WERI-Rb-1 (cell line): ENCODE results near the gene SSNA1.

Experiments
- DNase-seq: peaks from one replicate; pipeline ENCODE4 v3.0.0-alpha.2; 2020
- H3K27ac ChIP-seq: fragments of 250-450 bp; sonication (Bioruptor Pico); 2 replicates; pipeline ENCODE4 v1.5.1; 2020; ENCODE audit warnings: mild to moderate bottlenecking, moderate library complexity
- H3K27me3 ChIP-seq: fragments of 250-450 bp; sonication (Bioruptor Pico); 2 replicates; pipeline ENCODE4 v1.5.1; 2021; ENCODE audit warnings: mild to moderate bottlenecking, low read depth, moderate library complexity; ENCODE audit not compliant: insufficient read depth, severe bottlenecking
- H3K36me3 ChIP-seq: fragments of 250-450 bp; sonication (Bioruptor Pico); 2 replicates; pipeline ENCODE4 v1.5.1; 2020; ENCODE audit warnings: mild to moderate bottlenecking, moderate library complexity
- H3K4me3 ChIP-seq: 2 replicates; pipeline ENCODE4 v1.5.1; 2011; ENCODE audit warnings: low read depth, mild to moderate bottlenecking, control low read depth, low read length
- H3K9me3 ChIP-seq: fragments of 250-450 bp; sonication (Bioruptor Pico); 2 replicates; pipeline ENCODE4 v1.5.1; 2021; ENCODE audit warnings: mild to moderate bottlenecking, moderate library complexity; ENCODE audit not compliant: severe bottlenecking
- CTCF ChIP-seq: IDR thresholded peaks from 2 replicates; pipeline ENCODE4 v1.5.1; 2011; ENCODE audit warnings: low read depth, mild to moderate bottlenecking, control low read depth, inconsistent platforms, low read length

Gene SSNA1

DNA sequence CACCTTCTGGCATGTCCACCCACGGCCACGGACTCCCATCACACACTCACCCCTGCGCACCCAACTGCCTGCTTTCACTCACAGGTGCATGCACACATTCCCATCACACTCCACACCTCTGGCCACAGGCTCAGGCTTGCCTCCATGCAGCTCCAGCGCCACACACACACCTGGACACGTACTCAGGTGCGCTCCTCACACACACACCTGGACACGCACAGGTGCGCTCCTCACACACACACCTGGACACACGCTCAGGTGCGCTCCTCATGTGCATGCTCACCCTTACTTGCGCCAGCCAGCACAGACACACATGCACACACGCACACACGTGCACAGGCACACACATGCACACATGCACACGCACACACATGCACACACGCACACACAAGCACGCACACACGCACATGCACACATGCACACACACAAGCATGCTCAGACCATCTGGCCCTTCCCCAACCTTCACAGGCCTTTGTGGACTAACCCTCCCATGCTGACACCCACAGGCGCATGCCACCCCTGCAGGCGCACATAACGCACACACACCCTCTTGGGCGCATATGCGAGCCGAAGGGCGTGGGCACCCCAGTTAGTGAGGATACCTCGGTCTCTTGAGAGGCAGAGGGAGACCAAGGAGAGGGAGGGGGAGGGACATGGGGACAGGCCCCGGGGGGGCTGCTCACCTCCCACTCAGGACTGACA lies 41.2 kb upstream of the SSNA1 start:
- Histone ChIP-seq H3K4me3 (no peak overlapping the region), H3K36me3 (no peaks in the 10 kb centered on the region), H3K9me3 (no peaks in the 10 kb centered on the region), H3K27ac (no peak overlapping the region), H3K27me3 (no peaks in the 10 kb centered on the region)
- no peak for DNase-seq
- no peak for TF ChIP-seq CTCF

DNA sequence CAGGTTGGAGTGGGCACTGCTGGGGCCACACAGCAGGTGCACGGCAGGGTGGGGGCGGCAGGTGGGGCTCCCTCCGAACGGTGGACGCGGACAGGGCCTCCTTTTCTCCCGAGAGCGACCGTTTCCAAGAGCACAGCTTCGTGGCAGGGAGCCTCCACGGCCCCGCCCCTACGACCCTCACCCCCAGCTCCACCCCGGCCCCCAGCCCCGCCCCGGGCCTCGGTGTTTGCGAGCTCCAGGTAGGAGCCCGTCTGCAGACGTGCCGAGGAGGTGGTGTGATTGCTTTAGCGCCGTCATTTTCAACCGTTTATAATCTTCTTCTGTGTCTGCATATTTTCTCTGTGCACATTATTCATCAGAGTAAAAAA lies 40.7 kb upstream of the SSNA1 start:
- Histone ChIP-seq H3K36me3 (no peaks in the 10 kb centered on the region), H3K4me3 (no peak overlapping the region), H3K27ac (no peak overlapping the region), H3K9me3 (no peaks in the 10 kb centered on the region), H3K27me3 (no peaks in the 10 kb centered on the region)
- DNase-seq, result no peak
- no peak for TF ChIP-seq CTCF

DNA sequence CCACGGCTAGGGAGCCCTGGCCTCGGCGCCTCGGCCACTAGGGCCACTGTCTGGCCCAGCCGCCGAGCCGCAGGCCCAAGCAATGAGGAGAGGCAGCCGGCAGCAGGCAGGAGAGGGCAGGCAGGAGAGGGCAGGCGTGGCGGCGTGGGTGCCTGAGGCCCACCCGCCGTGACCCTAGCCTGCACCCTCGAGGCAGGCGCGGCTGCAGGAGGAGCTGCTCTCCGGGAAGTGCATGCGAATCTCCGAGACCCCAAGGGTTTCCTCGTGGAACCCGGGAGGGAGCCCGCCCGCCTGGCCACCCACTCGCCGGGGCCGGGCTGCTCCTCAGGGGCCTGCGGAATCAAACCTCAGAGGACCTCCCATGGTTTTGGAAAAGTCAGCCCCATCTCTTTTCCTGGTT lies 40.2 kb upstream of the SSNA1 start:
- TF ChIP-seq CTCF, result no peak
- Histone ChIP-seq H3K27ac (no peak overlapping the region), H3K9me3 (no peaks in the 10 kb centered on the region), H3K36me3 (no peaks in the 10 kb centered on the region), H3K4me3 (no peak overlapping the region), H3K27me3 (no peaks in the 10 kb centered on the region)
- no peak for DNase-seq

- DNase-seq, result no peak
- H3K27me3 ChIP-seq, result no peaks in the 10 kb centered on the region
- no peak overlapping the region for H3K4me3 ChIP-seq
- no peak for TF ChIP-seq CTCF
- no peaks in the 10 kb centered on the region for H3K36me3 ChIP-seq
- H3K9me3 ChIP-seq, result no peaks in the 10 kb centered on the region
- H3K27ac ChIP-seq, result no peak overlapping the region
Observed at GRCh38 chr9:137148661-137149060, 39.8 kb upstream of the SSNA1 start.

- DNase-seq, result no peak
- no peak for TF ChIP-seq CTCF
- no peak overlapping the region for H3K27ac ChIP-seq
- no peaks in the 10 kb centered on the region for H3K9me3 ChIP-seq
- H3K27me3 ChIP-seq, result no peaks in the 10 kb centered on the region
- H3K4me3 ChIP-seq, result no peak overlapping the region
- H3K36me3 ChIP-seq, result no peaks in the 10 kb centered on the region
Observed at GRCh38 chr9:137149363-137149762, 39.1 kb upstream of the SSNA1 start.

DNA sequence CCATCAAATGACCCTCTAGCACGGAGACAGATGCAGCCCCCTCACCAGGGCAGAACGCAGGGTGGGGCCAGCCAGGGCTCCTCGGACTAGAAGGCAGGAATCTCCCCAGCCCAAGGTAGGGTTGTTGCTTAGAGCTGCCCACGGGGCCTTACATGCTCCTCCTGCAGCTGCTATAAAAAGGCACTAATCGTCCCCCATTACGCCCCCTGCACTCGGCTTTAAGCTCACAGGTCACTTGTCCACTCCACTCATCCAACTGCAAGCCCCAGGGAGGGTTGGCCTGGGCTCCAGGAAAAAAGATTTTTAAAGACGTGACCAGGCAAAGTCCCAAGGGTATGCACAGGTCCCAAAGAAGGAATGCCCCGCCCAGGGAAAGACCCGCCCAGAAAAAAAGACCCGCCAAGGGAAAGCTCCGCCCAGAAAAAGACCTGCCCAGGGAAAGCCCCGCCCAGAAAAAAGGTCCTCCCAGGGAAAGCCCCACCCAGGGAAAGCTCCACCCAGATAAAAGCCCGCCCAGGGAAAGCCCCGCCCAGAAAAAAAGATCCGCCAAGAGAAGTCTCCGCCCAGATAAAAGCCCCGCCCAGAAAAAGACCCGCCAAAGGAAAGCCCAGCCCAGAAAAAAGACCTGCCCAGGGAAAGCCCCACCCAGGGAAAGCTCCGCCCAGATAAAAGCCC lies 38.4 kb upstream of the SSNA1 start:
- Histone ChIP-seq H3K27ac (no peak overlapping the region), H3K36me3 (no peaks in the 10 kb centered on the region), H3K9me3 (no peaks in the 10 kb centered on the region), H3K4me3 (no peak overlapping the region), H3K27me3 (no peaks in the 10 kb centered on the region)
- no peak for TF ChIP-seq CTCF
- no peak for DNase-seq
